Panc1 (cell line): Measurements from ENCODE around the gene FTO. TPM values are rescaled to one million over a fixed set of nuclear protein-coding genes. Genes with fewer than 3 reads are reported as not detected.

Source experiments
- ATAC-seq: fragments of 200-7000 bp; cut with Tn5 transposase; 2 replicates; pipeline ENCODE4 v1.9.1; 2020; ENCODE audit warnings: mild to moderate bottlenecking, moderate library complexity
- BruUV-seq: library from RNA; stranded (reverse); fragments of 400-500 nt; replicated peaks from 2 replicates; lab custom pipeline; 2021; lab: Mats Ljungman, UMichigan
- CTCF ChIA-PET: fragments of 300-600 bp; sonication (Branson Sonifier 250); formaldehyde crosslinking; loops from one replicate; lab custom pipeline; 2022; ENCODE audit warnings: antibody characterized with exemption; lab: Charles Lee
- POLR2A ChIA-PET: fragments of 300-600 bp; sonication (Branson Sonifier 250); formaldehyde crosslinking; loops from one replicate; lab custom pipeline; 2022; ENCODE audit warnings: antibody characterized with exemption; lab: Charles Lee
- DNase-seq: peaks from one replicate; pipeline ENCODE4 v3.0.0-alpha.2; 2010; ENCODE audit warnings: low read depth, low spot score
- H3K27ac ChIP-seq: 2 replicates; pipeline ENCODE4 v1.5.1; 2011; ENCODE audit warnings: mild to moderate bottlenecking, low read length, inconsistent platforms
- H3K27me3 ChIP-seq: fragments of 200-500 bp; sonication (Bioruptor generic); 2 replicates; pipeline ENCODE4 v1.6.0; 2014; ENCODE audit warnings: low read length, inconsistent platforms; ENCODE audit not compliant: control insufficient read depth, insufficient read depth
- H3K36me3 ChIP-seq: fragments of 200-500 bp; sonication (Bioruptor generic); 2 replicates; pipeline ENCODE4 v1.5.1; 2014; ENCODE audit warnings: inconsistent platforms, mild to moderate bottlenecking, low read length, moderate library complexity; ENCODE audit not compliant: control insufficient read depth, insufficient read depth
- H3K4me1 ChIP-seq: 2 replicates; pipeline ENCODE4 v1.5.1; 2011; ENCODE audit warnings: inconsistent platforms, mild to moderate bottlenecking, low read length, moderate library complexity; ENCODE audit not compliant: control insufficient read depth, insufficient read depth
- H3K4me3 ChIP-seq, 2 experiments: 2 replicates each; pipeline ENCODE4 v1.5.1; 2011 to 2012; ENCODE audit warnings: low read depth in 2 of 2, low read length in 2 of 2, mild to moderate bottlenecking in 2 of 2, inconsistent platforms in 1 of 2, moderate library complexity in 1 of 2
- H3K9me3 ChIP-seq: fragments of 200-500 bp; sonication (Bioruptor generic); 2 replicates; pipeline ENCODE4 v1.5.1; 2014; ENCODE audit warnings: low read depth, mild to moderate bottlenecking, inconsistent platforms, low read length, moderate library complexity; ENCODE audit not compliant: control insufficient read depth, insufficient read depth
- CTCF ChIP-seq: fragments of 450-650 bp; IDR thresholded peaks from 2 replicates; pipeline ENCODE4 v1.5.1; 2017; ENCODE audit warnings: mild to moderate bottlenecking
- POLR2AphosphoS5 ChIP-seq: IDR thresholded peaks from 2 replicates; pipeline ENCODE4 v1.6.1; 2012; ENCODE audit warnings: mild to moderate bottlenecking, low read depth, low read length, moderate library complexity
- SIN3A ChIP-seq: IDR thresholded peaks from 2 replicates; pipeline ENCODE4 v1.6.1; 2012; ENCODE audit warnings: low read depth, mild to moderate bottlenecking, low read length, moderate library complexity, borderline replicate concordance; ENCODE audit not compliant: insufficient read depth
- TCF7L2 ChIP-seq: IDR thresholded peaks from 2 replicates; pipeline ENCODE4 v1.6.1; 2011; ENCODE audit warnings: mild to moderate bottlenecking, low read depth, low read length, inconsistent platforms
- in situ Hi-C: cut with HindIII; loops from 2 replicates; pipeline ENCODE4 v1.10.0; 2016; ENCODE audit warnings: low sequenced_read_pairs, low pct_unique_long_range_greater_than_20kb
- intact Hi-C: fragments of 100-400 bp; cut with micrococcal nuclease; formaldehyde crosslinking; loops from one replicate; pipeline ENCODE4 v1.10.0; 2022; ENCODE audit not compliant: unreplicated experiment
- total RNA-seq: library from RNA; stranded (reverse); gene quantifications from one replicate; pipeline ENCODE4 v1.2.1, GENCODE V29; 2021; ENCODE audit not compliant: unreplicated experiment
- TF ChIP-seq, protein P1 (sequence below), 2 experiments: IDR thresholded peaks; 2 replicates each; pipeline ENCODE4 v1.6.1; 2011 to 2012; ENCODE audit warnings: low read depth in 2 of 2, control low read depth in 1 of 2, low read length in 1 of 2, mild to moderate bottlenecking in 1 of 2, moderate library complexity in 1 of 2; ENCODE audit not compliant: insufficient read depth in 1 of 2

FTO gene
- total RNA-seq, 1 experiment from 2014 or later, result 38.2 TPM

DNA sequence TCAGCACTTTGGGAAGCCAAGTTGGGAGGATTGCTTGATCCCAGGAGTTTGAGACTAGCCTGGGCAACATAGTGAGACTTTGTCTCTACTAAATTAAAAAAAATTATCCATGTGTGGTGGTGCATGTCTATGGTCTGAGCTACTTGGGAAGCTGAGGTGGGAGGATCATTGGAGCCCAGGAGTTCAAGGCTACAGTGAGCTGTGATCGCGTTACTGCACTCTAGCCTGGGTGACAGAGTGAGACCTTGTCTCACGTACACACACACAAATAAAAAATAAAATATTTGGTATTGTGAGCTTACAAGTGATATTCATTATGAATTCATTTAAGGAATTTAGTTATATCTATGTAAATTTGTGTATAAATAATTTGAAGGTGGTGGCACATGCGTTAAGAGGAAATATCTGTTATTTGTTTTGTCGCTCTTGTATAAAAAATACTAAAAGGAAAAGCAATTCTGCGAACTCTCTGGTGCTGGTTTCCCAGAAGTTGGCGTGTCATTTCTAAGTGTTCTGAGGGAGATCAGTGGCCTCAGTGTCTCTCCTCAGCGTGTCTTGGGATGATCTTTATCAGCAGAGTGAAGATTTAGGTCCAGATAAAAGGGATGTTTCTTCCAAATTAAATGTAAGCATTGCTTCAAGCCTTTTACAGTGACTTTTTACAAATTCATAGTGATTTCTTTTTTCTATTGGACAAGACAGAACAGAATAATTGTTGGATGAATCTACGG lies 187.6 kb downstream of the FTO start:
- TF ChIP-seq TCF7L2, result no peak
- TF ChIP-seq SIN3A, result no peak
- TF ChIP-seq POLR2AphosphoS5, result no peak
- TF ChIP-seq, protein P1, sequence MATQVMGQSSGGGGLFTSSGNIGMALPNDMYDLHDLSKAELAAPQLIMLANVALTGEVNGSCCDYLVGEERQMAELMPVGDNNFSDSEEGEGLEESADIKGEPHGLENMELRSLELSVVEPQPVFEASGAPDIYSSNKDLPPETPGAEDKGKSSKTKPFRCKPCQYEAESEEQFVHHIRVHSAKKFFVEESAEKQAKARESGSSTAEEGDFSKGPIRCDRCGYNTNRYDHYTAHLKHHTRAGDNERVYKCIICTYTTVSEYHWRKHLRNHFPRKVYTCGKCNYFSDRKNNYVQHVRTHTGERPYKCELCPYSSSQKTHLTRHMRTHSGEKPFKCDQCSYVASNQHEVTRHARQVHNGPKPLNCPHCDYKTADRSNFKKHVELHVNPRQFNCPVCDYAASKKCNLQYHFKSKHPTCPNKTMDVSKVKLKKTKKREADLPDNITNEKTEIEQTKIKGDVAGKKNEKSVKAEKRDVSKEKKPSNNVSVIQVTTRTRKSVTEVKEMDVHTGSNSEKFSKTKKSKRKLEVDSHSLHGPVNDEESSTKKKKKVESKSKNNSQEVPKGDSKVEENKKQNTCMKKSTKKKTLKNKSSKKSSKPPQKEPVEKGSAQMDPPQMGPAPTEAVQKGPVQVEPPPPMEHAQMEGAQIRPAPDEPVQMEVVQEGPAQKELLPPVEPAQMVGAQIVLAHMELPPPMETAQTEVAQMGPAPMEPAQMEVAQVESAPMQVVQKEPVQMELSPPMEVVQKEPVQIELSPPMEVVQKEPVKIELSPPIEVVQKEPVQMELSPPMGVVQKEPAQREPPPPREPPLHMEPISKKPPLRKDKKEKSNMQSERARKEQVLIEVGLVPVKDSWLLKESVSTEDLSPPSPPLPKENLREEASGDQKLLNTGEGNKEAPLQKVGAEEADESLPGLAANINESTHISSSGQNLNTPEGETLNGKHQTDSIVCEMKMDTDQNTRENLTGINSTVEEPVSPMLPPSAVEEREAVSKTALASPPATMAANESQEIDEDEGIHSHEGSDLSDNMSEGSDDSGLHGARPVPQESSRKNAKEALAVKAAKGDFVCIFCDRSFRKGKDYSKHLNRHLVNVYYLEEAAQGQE (IDR thresholded peaks at IDR 0.05; ENCODE audit: insufficient read depth in 1 of 2, low read depth in 2 of 2, low read length in 1 of 2), result no peak
- TF ChIP-seq CTCF, result no peak
- intact Hi-C loops (no loop called here), in situ Hi-C loops (no loop called here)
- Histone ChIP-seq H3K27ac (no peak overlapping the region), H3K9me3 (no peaks in the 10 kb centered on the region), H3K36me3 (no peaks in the 10 kb centered on the region; the same call in 1 of the 2 replicates), H3K4me1 (peaks cover 2% of the 10 kb centered on the region; the same call in 1 of the 2 replicates), H3K27me3 (no peaks in the 10 kb centered on the region), H3K4me3 (no peak overlapping the region)
- DNase-seq (no peak), ATAC-seq (no peak)
- CTCF ChIA-PET, result interaction anchor here (0.6 to 0.7 kb wide), 2 partner anchors 269 to 1311 kb away, joined by 3 read pairs; no protein-coding TSS in a partner anchor
- BruUV-seq, result no TSS peak
- POLR2A ChIA-PET, result interaction anchor here (0.6 kb wide), 1 partner anchor 930 kb away, joined by 9 read pairs; no protein-coding TSS in a partner anchor

DNA sequence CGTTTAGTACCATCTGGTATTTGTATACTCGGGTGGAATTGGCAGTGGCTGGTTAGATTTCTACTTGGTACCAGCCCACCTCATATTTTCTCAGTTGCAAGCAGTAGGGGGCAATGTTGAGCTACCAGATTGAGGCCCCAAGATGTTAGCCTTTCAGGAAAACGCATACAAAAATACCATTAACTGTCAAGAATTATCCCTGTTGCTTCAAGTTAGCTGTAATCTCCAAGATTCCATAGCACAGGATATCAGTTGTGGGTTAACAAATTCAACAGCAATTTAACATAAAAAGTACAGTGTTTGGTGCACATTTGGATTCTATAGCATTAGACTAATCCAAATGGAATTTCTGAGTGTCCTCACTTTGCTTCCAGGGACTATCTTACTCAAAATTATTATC lies 188.2 kb downstream of the FTO start:
- Histone ChIP-seq H3K27me3 (no peaks in the 10 kb centered on the region), H3K4me1 (peaks cover 2% of the 10 kb centered on the region; the same call in 1 of the 2 replicates), H3K4me3 (no peak overlapping the region), H3K36me3 (no peaks in the 10 kb centered on the region; the same call in 1 of the 2 replicates), H3K9me3 (no peaks in the 10 kb centered on the region), H3K27ac (no peak overlapping the region)
- ATAC-seq (peak; percentile 80), DNase-seq (peak; percentile 45)
- CTCF ChIA-PET, result interaction anchor here (0.6 kb wide), 1 partner anchor 269 kb away, joined by 3 read pairs; no protein-coding TSS in a partner anchor
- TF ChIP-seq TCF7L2 (no peak), CTCF (peak; percentile 79)
- POLR2A ChIA-PET, result interaction anchor here (0.6 kb wide), 1 partner anchor 929 kb away, joined by 9 read pairs; no protein-coding TSS in a partner anchor
- in situ Hi-C loops, result no loop called here
- no TSS peak for BruUV-seq
- intact Hi-C loops, result no loop called here
